Fibroblast of mammary gland (primary cell): Measurements from ENCODE around the gene TSPAN7.

Experiments
- DNase-seq: peaks from one replicate; pipeline ENCODE4 v3.0.0-alpha.2; 2010; ENCODE audit warnings: low read depth
- H3K4me3 ChIP-seq: 2 replicates; pipeline ENCODE4 v1.5.1; 2011; ENCODE audit warnings: low read depth, mild to moderate bottlenecking, low read length, moderate library complexity; ENCODE audit not compliant: control insufficient read depth
- CTCF ChIP-seq: conservative IDR thresholded peaks from 2 replicates; pipeline ENCODE4 v1.5.1; 2011; ENCODE audit warnings: low read depth, low read length, inconsistent platforms; ENCODE audit not compliant: control insufficient read depth, insufficient read depth

The TSPAN7 gene

GRCh38 chrX:38682095-38682494, 120.8 kb downstream of the TSPAN7 start:
- no peak for TF ChIP-seq CTCF
- no peak for DNase-seq
- H3K4me3 ChIP-seq, result no peak overlapping the region

GRCh38 chrX:38692961-38693360, 131.6 kb downstream of the TSPAN7 start:
- H3K4me3 ChIP-seq, result no peak overlapping the region
- no peak for DNase-seq
- no peak for TF ChIP-seq CTCF

GRCh38 chrX:38694394-38694793, 133.1 kb downstream of the TSPAN7 start:
- no peak for TF ChIP-seq CTCF
- DNase-seq, result peak; percentile 24
- H3K4me3 ChIP-seq, result no peak overlapping the region

- DNase-seq, result no peak
Observed at GRCh38 chrX:38697461-38697860, 136.1 kb downstream of the TSPAN7 start.

GRCh38 chrX:38699121-38699520, 137.8 kb downstream of the TSPAN7 start:
- H3K4me3 ChIP-seq, result no peak overlapping the region
- TF ChIP-seq CTCF, result no peak
- no peak for DNase-seq

More at GRCh38 chrX:38697461-38697860, 136.1 kb downstream of the TSPAN7 start:
- H3K4me3 ChIP-seq, result no peak overlapping the region
- TF ChIP-seq CTCF, result no peak

- H3K4me3 ChIP-seq, result no peak overlapping the region
- DNase-seq, result no peak
- no peak for TF ChIP-seq CTCF
Observed at GRCh38 chrX:38699696-38700095, 138.4 kb downstream of the TSPAN7 start.

- no peak overlapping the region for H3K4me3 ChIP-seq
- TF ChIP-seq CTCF, result no peak
- DNase-seq, result no peak
Observed at GRCh38 chrX:38701073-38701472, 139.7 kb downstream of the TSPAN7 start.
